Activated CD8-positive, alpha-beta memory T cell treated with anti-CD3 and anti-CD28 coated beads for 4 hours (primary cell): ENCODE results near the gene LLGL2.

Source experiments
- DNase-seq, 2 donors: peaks; one replicate each; pipeline ENCODE4 v3.0.0-alpha.2; 2020; ENCODE audit warnings: low read depth in 2 of 2

LLGL2 gene

DNA sequence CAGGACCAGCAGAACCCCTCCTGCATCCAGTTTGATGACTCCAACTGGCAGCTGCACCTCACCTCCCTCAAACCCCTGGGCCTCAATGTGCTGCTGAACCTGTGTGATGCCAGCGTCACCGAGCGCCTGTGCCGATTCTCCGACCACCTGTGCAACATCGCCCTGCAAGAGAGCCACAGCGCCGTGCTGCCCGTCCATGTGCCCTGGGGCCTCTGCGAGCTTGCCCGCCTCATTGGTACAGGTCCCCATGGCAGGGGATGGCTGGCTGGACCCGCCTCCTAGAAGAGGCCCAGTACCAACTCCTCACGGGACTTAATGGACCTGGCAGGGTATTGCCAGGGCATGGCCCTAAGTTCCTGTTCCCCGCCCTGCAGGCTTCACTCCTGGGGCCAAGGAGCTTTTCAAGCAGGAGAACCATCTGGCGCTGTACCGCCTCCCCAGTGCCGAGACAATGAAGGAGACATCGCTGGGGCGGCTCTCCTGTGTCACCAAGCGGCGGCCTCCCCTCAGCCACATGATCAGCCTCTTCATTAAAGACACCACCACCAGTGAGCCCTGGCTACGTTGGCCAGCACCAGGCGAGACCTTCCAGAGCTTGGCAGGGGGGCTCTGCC lies 32.8 kb upstream of the LLGL2 start:
- no peak for DNase-seq

DNA sequence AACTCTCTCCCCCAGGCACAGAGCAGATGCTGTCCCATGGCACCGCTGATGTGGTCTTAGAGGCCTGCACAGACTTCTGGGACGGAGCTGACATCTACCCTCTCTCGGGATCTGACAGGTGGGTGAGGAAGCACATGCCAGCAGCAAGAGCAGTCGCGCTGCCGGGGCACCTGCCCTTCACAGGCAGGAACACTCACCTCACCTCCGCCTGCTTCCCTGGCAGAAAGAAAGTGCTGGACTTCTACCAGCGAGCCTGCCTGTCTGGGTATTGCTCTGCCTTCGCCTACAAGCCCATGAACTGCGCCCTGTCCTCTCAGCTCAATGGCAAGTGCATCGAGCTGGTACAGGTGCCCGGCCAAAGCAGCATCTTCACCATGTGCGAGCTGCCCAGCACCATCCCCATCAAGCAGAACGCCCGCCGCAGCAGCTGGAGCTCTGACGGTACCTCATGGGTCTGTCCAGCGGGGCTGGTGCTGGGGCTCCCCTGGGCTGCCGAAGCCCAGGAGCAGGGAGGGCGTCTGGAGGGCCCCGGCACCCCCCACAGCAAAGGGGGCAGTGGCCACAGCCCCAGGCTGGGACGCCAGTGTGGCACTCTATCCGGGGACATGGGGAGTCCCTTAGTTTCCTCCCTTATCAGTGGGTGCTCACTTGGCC lies 31.9 kb upstream of the LLGL2 start:
- no peak for DNase-seq

DNA sequence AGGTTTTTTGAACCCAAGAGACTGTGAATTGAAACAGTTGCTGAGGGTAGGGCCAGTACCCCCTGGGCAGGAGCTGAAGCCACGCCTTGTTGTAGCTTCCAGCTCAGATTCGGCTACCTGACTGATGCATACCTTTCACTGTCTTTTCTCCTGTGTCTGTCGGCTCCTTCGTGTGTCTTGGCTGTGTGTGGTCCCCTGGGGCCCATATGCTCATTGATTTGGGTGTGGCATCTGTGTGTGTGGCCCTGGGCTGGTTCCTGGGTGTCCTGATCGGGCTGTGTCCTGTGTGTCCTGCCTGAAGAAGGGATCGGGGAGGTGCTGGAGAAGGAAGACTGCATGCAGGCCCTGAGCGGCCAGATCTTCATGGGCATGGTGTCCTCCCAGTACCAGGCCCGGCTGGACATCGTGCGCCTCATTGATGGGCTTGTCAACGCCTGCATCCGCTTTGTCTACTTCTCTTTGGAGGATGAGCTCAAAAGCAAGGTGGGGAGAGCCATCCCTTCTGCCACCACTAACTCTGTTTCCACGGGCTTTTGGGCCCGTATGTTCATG lies 31.1 kb upstream of the LLGL2 start:
- DNase-seq: no peak

DNA sequence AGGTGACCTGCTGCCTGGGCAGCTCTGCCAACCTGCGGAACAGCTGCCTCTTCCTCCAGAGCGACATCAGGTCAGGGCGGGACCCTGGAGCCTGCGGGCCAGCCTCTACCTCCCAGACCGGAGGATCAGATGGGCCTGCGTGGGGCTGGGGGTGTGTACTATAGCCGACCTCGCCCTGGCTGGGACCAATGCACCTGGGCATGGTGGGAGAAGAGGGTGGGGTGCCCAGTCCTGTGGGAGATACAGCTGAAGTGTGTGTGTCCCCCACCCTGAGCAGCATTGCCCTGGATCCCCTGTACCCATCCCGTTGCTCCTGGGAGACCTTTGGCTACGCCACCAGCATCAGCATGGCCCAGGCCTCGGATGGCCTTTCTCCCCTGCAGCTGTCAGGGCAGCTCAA lies 29.5 kb upstream of the LLGL2 start:
- DNase-seq: no peak

DNA sequence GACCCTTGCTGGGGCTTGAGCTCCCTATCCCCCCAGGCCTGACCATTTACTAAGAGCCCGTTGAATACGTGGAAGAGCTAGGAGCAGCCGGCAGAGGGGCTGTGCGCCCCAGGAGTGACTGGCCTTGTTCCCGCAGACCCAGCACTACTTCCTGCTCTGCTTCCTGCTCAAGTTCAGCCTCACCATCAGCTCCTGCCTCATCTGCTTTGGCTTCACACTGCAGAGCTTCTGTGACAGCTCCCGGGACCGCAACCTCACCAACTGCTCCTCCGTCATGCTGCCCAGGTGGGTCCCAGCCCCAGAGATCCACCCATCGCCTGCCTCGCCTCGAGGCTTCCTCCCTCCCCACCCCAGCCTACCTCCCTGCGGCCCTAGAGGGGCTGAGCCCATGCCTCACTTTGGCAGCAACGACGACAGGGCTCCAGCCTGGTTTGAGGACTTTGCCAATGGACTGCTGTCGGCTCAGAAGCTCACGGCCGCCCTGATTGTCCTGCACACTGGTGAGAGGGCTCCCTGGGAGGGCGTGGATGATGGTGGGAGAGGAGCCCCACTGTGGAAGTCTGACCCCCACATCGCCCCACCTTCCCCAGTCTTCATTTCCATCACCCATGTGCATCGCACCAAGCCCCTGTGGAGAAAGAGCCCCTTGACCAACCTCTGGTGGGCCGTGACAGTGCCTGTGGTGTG lies 27.3 kb upstream of the LLGL2 start:
- DNase-seq: no peak

DNA sequence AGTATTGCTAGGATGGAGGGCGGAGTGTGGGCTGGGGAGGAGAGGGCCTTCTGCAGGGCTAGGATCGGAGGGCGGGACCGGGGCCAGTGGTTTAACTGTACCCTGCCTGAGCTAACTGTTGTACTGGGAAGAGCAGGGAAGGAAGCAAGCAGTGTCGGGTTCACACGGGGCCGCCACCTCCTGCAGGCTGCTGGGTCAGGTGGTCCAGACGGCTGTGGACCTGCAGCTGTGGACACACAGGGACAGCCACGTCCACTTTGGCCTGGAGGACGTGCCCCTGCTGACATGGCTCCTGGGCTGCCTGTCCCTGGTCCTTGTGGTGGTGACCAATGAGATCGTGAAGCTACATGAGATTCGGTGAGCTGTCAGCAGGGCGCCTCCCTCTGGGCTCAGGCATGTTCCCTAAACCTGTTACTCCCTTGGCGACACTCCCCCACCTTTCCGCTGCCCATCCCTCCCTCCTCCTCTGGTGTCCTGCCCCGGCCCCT lies 26.7 kb upstream of the LLGL2 start:
- no peak for DNase-seq

DNA sequence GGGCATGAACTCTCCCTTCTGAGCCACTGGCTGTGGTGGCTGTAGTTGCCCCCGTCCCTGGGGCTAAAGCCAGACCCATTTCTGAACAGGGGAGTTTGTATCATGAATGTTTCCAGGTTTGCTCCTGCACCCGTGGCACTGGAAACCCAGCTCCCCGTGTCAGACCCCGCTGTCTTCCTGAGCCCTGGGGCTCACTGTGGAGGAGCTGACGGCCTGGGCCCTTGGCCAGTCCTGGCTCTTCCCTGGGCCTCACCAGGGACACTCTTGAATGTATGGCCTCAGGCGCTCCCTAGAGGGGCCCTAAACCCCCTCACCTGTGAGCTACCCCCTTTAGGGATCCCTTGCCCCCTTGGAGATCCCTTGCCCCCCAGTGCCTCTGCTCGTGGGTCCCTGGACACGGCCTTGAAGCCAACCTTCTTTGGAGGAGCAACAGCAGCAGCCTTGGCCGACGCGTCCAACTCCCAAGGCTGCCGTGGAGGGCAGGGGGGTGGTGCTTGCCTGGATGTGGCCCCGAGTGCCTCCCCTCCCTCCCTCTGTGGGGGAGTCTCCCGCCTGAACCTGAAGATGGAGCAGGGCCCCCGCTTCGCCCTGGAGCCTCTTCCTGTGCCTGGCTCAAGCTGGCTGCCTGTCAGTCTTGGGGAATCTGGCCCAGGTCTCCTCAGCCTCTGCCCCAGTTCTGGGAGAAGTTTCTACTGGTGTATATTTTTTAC lies 26.0 kb upstream of the LLGL2 start:
- DNase-seq: no peak

DNA sequence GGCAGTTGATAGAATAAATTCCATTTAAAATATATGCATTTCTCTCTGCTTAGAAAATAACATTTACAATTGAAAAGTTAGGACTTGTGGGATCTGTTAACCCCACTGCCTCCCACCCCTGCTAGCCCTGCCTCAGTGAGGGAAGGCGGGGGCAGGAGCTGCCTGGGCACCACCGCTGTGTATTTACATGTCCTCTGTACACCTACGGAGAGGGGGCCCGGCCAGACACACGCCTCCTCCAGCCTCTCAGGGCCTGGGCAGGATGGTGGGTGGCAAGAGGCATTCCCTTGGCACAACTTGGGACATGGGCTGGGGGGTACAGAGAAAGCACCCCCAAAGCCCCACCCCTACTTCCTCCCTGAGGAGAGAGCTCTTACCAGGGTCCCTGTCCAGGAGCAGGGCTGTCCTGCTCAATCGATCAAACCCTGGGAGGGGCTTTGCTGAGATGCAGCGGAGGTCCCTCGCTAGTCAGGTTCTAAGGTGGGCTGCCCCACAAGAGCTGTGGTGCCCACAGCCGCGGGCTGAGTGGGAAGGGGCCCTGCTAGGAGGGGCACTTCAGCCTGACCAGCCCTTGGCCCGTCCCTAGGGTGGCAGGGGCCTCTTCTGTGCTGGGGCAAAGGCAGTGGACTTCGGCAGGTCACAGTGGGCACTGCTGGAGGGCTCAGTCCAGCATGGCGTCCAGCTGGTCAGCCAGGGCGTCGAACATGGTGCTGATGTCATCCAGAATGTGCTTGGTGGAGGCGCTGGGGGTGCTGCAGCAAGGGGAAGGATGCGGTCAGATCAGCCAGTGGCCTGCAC lies 24.9 kb upstream of the LLGL2 start:
- no peak for DNase-seq

DNA sequence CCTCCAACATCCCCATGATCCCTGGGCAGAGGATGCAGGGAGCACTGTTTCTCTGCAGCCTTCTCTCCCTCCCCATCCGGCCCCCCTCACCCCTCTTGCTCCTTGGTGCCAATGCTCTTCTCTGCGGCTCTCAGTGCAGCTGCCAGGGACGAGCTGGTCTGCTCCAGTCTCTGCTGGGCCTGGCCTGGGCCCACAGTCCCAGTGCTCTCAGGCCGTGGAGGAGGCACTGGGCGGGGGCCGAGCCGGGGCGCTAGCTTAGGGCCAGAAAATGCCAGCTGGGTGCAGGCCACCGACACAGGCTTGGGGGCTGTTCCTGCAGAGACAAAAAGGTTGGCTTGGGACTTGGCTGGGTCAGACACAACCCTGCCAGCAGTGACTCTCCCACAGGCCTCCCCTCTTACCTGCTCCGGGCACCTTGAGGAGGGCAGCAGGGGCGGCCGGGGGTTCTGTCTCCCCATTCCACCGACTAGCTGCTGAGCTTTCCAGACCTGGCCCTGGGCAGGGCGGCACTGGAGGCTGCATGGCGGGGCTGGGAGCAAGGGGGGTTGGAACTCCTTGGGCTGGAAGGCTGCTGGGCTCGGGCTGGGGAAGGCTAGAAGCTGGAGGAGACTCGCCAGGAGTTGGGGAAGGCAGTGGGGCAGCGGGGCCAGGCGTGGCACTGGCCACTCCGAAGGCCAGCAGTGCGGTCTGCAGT lies 24.0 kb upstream of the LLGL2 start:
- DNase-seq: no peak

DNA sequence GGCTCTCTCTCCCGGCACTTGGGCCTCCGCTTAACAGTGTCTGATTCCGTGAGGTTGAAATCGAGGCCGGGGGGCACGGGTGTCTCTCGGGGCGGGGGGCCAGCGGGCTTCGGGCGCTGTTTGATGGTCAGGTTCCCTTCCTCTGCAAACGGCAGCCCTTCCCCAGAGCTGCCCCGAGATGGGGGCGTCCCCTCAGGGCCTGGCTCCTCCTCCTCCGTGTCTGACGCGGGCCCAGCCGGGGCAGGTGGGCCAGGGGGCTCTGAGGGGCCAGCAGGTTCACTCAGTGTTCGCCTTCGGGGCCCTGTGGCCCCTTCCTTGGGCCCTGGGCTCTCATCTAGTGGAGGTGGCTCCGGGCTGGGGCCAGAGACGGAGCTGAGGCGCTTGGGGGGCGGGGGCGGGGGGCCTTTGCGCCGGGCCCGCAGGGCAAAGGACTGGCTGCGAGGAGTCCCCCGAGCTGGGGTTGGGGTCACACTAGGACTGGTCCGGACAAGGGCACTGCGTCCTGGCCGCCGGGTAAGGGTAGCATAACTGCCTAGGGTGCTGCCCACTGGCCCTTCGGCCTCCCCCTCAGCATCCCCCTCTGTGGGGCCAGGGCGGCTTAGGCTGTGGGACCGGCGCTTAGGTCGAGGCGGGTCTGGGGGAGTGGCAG lies 23.3 kb upstream of the LLGL2 start:
- no peak for DNase-seq

DNA sequence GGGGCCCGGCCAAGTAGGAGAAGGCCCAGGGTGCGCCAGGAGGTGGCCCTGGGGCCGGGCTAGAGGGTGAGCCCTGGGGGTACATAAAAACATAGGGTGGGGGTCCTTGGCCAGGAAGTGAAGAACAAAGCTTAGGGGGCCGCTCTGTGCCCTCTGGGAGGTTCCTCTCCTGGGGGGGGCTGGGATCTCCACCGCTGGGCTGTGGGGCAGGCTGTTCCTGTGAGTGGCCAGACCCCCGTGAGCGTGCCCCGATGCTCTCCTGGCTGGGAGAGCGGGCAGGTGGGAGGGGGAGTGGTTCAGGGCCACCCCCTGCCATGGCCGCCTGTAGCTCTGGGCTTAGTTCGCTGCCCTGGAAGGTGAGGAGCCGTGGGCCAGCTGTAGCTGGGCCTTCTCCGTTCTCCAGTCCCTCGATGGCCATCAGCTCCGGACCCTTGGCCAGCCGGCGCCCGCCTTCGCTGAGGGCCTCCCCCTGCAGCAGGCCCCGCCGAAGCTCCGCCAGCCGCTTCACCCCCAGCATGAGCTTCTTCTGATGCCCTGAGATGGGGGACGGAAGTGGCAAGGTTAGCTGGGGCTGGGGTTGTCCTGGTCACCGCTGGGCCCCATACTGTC lies 22.7 kb upstream of the LLGL2 start:
- no peak for DNase-seq

DNA sequence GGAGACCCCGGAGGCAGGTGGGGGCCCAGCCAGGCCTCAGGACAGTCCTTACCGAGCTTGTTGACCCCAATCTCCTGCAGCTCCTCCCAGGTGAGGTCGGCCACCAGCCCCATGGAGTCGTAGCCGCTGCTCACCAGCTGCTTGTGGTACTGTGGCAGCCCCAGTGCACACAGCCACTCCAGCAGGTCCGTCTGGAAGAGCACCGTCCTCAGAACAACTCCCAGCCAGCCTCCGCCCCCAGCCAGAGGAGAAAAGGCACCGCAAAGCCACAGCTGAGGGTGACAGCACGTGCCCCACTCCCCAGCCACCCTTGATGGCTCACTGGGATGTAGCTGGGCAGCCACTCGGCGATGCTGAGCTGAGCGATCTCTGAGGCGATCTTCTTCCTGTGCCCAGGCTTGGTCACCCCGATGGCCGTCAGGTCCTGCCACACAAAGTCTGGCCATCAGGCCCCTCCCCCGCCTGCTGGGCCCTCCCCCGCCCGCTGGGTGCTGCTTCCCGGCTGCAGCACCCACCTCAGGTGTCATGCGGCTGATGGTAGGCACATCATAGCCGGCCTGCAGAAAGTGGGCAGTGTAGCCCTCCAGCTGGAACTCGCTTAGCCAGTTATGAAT lies 22.1 kb upstream of the LLGL2 start:
- DNase-seq: no peak

DNA sequence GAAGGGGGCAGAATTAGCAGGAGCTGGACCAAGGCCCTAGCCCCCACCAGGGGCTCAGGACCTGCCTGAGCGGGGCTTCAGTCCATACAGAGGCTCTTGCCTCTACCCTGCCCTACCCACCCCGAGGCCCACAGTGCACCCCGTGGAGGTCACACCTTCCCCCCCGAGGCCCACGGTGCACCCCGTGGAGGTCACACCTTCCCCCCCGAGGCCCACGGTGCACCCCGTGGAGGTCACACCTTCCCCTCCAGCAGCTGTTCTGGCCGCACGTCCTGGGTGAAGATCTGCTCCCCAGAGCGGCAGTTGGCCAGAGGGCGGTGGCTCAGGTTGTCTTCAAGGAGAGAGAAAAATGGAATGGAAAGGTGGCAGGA lies 21.5 kb upstream of the LLGL2 start:
- DNase-seq: no peak

DNA sequence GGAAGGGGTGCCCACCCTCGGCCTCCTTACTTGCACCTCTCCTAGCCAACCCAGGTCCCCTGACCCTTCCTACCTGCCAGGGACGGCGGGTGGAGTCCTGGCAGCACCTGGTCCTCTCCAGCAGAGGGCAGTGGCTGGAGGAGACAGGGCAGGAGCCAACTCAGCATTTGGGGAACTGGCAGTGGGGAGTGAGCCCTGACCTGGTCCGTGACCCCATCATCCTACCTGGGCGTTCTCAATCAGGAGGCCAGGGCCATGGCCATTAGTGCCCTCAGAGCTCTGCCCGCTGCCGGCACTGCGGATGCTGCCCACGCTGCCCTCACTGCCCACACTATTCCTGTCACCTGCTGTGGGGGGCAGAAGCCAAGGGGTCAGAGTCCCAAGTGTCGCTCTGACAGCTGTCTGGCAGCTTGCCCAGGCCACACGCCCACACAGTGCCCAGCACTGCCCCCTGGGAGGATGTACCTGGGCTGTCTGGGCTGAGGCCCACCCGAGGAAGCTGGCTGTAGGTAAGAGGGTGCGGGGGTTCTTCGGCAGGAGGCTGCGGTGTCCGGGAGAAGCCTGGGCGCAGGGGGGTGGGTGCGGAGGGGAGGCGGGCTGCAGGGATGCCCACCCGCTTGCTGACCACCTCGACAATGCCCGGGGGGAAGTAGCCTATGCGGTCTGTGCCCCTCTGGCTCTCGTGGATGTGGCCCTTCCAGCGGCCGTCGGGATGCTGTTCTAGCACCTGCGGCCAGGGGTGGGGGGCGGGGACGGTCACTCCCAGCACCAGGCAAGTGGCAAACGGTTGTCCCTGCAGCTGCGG lies 20.9 kb upstream of the LLGL2 start:
- DNase-seq: no peak

DNA sequence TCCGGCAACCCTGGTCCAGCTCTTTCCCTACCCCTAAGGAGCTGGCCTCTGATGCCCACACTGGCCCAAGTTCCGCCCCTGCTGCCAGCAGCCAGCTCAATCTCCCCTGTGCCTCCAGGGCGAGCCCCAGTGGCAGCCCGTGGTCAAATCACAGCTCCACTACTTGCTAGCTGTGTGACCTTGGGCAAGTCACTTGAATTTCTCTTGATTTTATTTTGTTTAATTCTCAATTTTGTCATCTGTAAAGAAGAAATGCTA lies 20.4 kb upstream of the LLGL2 start:
- no peak for DNase-seq

DNA sequence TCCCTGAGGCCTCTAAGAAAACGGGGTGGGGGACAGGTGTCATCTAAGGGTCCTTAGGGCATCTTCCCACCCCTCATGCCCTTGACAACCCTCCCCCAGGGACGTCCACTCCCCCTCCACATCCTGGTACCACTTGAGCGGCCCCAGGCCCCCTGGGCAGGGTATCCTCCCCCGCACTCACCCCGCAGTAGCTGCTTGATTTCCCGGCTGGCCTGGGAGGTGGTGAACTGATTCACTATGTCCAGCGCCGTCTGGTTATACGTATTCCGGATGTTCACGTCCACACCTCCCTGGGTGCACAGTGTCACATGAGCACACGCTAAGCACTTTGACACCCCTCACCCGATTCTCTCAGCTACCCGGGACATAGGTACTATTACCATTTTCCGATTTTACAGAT lies 19.9 kb upstream of the LLGL2 start:
- no peak for DNase-seq

DNA sequence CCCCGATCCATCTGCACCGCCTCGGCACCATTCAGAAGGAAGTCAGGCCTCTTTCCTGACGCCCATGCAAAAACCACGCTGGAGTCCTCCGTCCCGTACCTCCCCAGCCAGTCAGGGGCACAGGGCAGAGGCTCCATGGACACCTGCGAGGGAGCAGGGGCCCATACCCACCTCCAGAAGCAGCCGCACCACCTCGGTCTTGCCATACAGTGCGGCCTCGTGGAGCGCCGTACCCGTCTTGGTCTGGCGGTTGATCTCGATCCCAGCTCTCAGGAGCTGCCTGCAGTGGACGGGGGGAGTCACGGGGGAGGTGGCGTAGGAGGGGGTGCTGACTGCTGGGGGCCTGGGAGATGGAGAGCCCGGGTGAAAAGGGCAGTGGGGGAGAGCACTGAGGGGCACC lies 19.4 kb upstream of the LLGL2 start:
- DNase-seq: no peak

DNA sequence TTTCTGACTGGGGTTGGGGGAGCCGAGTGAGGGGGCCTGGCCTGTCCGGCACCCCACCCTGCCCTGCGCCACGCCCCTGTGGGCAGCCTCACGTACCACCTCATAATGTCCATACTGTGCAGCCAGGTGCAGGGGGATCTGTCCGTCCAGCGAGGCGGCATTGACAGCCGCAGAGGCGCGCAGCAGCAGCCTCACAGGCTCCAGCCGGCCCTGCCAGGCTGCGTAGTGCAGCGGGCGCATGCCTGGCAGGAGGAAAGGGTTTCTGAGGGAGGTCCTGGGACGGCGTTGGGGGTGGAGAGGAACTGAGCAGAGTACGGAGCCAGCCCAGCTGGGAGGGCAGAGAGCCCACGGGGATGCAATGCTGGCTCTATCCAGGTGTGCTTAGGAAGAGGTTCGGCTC lies 18.6 kb upstream of the LLGL2 start:
- no peak for DNase-seq
